Measurements from ENCODE around the gene SLC22A31.

The SLC22A31 gene

DNA sequence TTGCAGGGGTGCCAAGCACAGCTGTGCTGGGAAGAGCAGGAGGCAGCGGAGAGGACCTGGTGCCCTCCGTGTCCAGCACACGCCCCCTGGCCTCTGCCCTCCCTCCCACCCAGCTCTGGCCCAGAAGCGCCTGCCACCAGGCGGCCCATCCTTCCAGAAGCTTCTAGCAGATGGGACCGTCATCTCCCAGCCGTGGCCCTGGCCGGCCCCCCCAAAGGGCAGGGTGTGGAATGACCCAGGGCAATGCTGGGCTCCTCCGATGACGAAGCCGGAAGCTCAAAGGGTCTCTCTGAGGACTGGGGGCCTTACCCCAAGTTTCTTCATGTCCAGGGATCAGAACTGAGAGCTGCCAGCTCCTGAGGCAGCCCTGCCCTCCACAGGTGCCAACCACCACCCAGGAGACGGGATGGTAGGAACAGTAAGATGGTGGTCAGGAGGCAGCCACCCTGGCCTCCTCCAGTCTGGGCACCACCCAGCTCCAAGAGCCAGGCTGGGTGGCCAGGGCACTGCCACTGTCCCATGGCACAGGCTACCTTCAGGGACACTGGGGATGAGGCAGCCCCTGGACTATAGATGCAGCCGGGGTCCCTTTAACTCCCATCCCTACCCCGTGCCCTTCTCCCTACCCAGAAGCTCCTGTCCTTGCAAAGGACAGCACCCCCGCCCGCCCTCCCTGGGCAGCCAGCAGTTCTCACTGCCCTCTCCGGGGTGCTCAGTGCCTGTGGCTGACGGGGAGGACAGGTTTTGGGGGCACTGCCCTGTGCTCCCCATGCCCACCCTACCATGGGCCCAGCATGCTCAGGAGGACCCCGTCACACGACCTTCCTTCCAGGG, 35.3 kb downstream of the SLC22A31 start:
- DNase-seq: no peak

DNA sequence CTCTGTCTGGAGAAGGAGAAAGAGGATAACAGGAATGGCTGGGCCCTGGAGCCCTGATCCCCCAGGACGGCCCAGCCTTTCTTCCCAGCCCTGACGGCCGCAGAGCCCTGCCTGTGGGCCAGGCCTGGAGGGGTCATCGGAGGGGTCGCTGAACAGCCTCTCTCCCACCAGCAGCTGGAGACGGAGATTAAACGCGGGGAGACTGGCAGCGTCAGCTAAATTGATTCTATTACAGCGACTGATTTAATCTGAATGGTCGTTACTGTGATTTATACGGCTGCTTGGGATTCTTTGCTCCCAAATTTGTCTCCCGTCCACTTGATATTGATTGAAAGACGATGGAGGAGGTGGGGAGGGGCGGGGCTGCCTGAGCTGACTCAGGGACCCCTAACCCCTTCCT, 35.9 kb downstream of the SLC22A31 start:
- DNase-seq: no peak

DNA sequence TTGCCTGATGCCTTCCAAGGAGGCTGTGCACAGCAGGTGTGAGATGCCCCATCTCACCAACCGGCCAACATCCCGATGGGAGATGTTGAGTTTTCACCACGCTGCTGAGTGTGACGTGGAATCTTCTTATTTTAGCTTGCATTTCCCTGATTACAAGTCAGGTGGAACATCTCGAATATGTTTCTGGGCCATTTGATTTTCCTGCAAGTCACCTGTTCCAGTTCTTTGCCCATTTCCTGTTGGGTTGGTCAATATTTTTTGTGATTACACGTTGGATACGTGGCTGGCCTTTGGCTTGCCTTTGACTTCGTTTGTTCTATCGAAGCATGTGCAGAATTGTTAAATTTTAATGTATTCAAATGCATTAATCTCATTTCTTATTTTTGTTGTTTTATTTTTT, 37.0 kb downstream of the SLC22A31 start:
- DNase-seq: no peak

- no peak for DNase-seq
Observed at GRCh38 chr16:89161763-89162713, 38.3 kb downstream of the SLC22A31 start.

DNA sequence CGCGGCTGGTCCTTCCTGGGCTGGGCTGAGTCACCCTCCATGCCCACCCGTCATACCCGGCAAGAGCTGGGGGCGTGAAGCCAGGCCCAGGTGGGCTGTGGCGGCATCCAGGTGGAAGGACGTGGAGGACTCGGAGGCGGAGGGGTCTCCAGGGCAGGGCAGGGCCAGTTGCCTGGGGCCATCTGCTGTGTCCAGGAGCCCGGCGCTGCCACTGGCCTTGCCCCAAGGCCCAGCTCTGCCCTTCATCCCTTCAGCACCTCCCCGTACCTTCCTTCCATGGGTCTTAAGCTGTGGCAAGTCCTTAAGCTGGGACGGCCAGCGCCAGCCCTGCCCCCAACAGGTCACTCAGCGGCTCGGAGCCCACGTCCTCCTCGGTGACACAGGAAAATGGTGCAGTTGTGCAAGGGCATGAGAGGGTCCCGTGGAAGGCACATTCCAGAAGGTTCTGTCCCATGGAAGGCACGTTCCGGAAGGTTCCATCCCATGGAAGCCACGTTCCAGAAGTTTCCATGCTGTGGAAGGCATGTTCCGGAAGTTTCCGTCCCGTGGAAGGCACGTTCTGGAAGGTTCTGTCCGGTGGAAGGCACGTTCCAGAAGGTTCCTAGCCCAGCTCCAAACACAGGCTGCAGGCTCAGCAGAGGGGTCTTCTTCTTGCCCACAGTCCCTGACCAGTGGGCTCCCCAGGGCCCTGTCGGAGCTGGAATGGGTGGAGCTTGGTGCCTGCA, 39.2 kb downstream of the SLC22A31 start:
- no peak for DNase-seq

GRCh38 chr16:89159850-89160354, 40.4 kb downstream of the SLC22A31 start:
- DNase-seq: no peak

- no peak for DNase-seq
Observed at GRCh38 chr16:89159066-89159849, 41.1 kb downstream of the SLC22A31 start.

GRCh38 chr16:89157778-89158177, 42.6 kb downstream of the SLC22A31 start:
- no peak for DNase-seq

DNA sequence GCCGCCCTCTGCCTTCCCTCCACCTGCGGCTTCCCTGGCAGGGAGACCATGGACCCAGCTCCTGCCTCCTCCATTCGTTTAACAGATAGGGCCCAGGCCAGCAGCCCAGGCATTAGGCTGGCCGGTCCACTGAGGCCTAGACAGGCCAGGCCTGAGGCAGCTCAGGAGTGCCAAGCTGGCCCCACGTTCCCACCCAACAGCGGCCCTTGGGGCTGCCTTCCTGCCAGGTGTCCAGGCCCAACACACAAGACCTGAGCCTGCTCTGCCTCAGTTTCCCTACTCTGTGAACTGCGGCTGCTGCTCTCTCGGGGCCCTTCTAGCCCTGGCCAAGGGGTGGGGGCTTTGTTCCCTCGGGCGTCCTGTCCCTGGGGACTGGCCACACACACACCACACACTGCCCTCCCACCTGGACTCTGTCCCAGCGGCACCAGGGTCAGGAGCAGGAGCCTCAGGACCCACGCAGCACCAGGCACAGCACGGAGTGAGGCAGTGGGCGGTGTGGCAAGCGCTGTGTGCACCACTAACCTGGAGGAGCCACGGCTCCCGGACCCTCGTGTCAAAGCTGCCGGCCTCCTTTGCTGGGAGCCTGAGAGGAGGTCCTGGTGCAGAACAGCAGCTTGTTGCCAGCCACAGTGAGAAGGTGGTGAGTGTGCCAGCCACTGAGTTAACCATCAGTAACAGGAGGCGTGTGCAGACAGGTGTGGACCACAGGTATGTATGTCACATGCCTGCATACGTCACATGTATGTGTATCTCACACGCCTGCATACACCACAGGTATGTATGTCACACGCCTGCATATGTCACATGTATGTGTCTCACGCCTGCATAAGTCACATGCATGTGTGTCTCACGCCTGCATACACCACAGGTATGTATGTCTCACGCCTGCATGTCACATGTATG, 43.3 kb downstream of the SLC22A31 start:
- DNase-seq: no peak

DNA sequence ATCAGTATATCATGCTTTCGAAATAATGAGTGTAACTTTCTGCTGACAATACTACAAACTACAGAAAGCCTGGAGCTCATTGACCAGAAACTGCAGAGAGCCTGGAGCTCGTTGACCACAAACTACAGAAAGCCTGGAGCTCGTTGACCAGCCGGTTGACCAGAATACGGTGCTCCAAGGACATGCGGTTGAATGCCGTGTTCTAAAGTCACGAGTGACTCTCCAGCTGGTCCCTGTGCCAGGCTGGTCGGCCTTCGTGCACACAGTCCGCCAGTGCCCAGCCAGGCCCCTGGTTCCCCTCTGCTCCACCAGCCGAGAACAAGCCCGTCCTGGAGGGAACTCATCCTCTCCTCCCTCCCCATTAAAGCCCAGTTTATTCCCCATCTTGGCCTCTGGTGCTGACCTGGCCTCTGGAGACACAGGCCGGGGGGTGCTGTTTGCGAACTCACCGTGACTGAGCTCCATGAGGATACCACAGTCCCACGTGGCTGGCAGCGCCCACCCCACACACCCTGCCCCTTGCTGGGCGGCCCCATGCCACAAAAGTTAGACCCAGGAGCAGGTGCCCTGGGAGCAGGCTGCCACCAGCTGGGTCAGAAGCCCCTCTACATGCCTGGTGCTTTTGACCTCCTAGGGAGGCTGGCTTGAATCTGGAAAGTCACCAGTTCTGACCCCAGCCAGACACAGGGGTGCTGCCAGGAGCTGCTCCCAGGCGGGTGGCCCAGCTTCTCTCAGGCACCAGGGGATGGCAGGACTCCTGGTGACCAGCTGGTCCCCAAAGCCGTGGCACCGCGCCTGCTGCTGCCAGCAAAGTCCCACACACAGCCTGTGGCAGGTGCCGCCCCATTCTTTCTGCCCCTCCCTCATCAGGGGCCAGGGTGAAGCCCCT, 44.2 kb downstream of the SLC22A31 start:
- DNase-seq: no peak

GRCh38 chr16:89155184-89155679, 45.1 kb downstream of the SLC22A31 start:
- no peak for DNase-seq

- DNase-seq: no peak
Observed at GRCh38 chr16:89154390-89155183, 45.8 kb downstream of the SLC22A31 start.

DNA sequence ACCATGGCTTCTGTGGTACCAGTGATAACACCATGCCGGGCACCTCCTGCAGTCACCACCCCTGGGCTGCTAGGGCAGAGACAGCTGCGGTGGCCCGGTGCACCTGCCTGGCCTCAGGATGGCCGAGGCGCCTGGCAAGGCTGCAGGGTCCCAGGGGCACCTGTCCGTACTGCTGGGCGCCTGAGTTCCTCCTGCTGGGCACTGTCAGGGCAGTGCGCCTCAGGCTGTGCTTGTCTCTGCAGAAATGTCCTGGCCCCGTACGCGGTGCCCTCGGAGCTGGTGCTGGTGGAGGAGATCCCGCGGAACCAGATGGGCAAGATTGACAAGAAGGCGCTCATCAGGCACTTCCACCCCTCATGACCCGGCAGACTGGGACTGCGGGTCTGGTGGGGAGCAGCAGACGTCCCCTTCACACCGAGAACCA, 46.5 kb downstream of the SLC22A31 start:
- DNase-seq: no peak

- no peak for DNase-seq
Observed at GRCh38 chr16:89152831-89153700, 47.3 kb downstream of the SLC22A31 start.

GRCh38 chr16:89150981-89151380, 49.4 kb downstream of the SLC22A31 start:
- no peak for DNase-seq

- no peak for DNase-seq
Observed at GRCh38 chr16:89150090-89150835, 50.1 kb downstream of the SLC22A31 start.

DNA sequence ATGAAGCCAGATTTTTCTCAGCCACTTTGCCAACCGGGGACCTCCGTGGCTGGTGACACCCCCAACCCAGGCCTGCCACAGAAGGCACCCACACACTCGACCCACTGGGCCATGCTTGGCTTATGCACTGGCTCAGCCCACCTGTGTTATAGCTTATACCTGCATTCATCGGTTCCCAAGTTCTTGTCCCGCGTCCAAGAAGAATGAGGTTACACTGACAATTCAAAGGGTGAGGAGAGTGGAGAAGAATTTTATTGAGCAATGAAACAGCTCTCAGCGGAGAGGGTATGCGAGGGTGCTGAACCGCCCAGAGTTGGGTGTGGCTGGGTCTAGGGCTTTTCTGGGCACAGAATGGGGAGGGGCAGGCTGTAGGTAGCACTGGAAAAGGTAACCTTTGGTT, 51.0 kb downstream of the SLC22A31 start:
- no peak for DNase-seq
